Tibial artery (tissue), 4 donors: Measurements from ENCODE around the gene SLC12A4.

Source experiments
- DNase-seq, 2 donors: peaks; one replicate each; pipeline ENCODE4 v3.0.0-alpha.2; 2019
- H3K27ac ChIP-seq, 2 donors: fragments of 200-600 bp; sonication (generic) in 1 of 2; 1 replicate in 1 of 2; 2 replicates in 1 of 2; pipeline ENCODE4 v1.5.1; 2018 to 2019; ENCODE audit warnings: mild to moderate bottlenecking in 1 of 2
- H3K27me3 ChIP-seq, 2 donors: fragments of 200-600 bp; sonication (generic) in 1 of 2; one replicate each; pipeline versions ENCODE4 v1.5.1 to v1.6.0; 2016 to 2019
- H3K36me3 ChIP-seq, 3 donors: fragments of 200-600 bp; sonication (generic) in 2 of 3; one replicate each; pipeline ENCODE4 v1.5.1; 2016 to 2019; ENCODE audit warnings: mild to moderate bottlenecking in 2 of 3
- H3K4me1 ChIP-seq, 4 donors: fragments of 200-600 bp; sonication (generic) in 2 of 4; 1 replicate in 3 of 4; 2 replicates in 1 of 4; pipeline ENCODE4 v1.5.1; 2016 to 2019
- H3K4me3 ChIP-seq, 2 donors: fragments of 200-600 bp; sonication (generic) in 1 of 2; 1 replicate in 1 of 2; 2 replicates in 1 of 2; pipeline ENCODE4 v1.5.1; 2018 to 2019; ENCODE audit warnings: mild to moderate bottlenecking in 2 of 2
- H3K9me3 ChIP-seq, 3 donors: fragments of 200-600 bp; sonication (generic) in 1 of 3; one replicate each; pipeline ENCODE4 v1.5.1; 2016 to 2019
- intact Hi-C: fragments of 100-400 bp; cut with DNase I; formaldehyde crosslinking; loops from one replicate; pipeline ENCODE4 v1.15.0; 2023; ENCODE audit warnings: low total_unique reads
- TF ChIP-seq, protein P1 (sequence below), 2 experiments: fragments of 200-600 bp in 1 of 2; fragments of 450-650 bp in 1 of 2; IDR thresholded peaks; one replicate each; pipeline ENCODE4 v1.5.1; 2017 to 2019; ENCODE audit warnings: antibody characterized with exemption in 2 of 2, mild to moderate bottlenecking in 1 of 2, moderate library complexity in 1 of 2

Gene SLC12A4

DNA sequence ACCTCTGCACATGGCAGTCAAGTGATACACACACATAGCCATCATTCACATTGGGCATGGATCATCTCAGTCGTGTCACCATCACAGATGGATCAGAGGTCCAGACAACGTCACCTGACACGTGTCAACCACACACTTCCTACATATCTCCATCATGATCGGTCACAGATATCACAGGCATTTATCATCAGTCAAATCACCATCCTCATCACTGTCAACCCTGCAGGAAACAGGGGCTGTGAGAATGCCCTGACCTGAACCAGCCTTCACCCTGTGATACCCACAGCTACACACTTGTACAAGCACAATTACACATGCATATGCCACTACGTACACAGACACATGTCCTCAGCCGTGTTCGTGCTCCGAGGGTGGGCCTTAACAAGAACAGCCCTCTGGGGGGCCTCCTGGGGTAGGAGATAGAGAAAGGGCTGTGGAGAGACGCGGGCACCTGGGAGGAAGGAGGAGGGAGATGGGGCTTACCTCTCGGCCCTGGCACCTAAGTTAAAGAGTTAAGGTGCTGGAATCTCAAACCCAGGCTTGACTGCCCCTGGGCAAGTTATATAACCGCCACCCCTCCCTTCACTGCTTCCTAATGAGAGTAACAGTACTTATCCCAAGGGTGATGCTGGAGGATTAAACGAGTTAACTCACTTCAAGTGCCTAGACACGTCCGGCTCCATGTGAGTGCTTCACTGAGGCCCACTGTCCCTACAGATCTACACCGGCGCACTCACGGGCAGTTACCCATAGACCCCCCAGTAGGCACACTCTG, 1.1 kb downstream of the SLC12A4 start:
- no peaks in the 10 kb centered on the region for H3K27me3 ChIP-seq
- peak overlapping the region; percentile 95 to 96 for H3K27ac ChIP-seq
- peaks cover 0 to 55% (median 49%) of the 10 kb centered on the region in 4 donors for H3K4me1 ChIP-seq
- H3K4me3 ChIP-seq: peak overlapping the region; percentile 93 to 98
- intact Hi-C loops: no loop called here
- TF ChIP-seq, protein P1, sequence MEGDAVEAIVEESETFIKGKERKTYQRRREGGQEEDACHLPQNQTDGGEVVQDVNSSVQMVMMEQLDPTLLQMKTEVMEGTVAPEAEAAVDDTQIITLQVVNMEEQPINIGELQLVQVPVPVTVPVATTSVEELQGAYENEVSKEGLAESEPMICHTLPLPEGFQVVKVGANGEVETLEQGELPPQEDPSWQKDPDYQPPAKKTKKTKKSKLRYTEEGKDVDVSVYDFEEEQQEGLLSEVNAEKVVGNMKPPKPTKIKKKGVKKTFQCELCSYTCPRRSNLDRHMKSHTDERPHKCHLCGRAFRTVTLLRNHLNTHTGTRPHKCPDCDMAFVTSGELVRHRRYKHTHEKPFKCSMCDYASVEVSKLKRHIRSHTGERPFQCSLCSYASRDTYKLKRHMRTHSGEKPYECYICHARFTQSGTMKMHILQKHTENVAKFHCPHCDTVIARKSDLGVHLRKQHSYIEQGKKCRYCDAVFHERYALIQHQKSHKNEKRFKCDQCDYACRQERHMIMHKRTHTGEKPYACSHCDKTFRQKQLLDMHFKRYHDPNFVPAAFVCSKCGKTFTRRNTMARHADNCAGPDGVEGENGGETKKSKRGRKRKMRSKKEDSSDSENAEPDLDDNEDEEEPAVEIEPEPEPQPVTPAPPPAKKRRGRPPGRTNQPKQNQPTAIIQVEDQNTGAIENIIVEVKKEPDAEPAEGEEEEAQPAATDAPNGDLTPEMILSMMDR (IDR thresholded peaks at IDR 0.05): no peak
- DNase-seq: no peak
- peaks cover 5 to 14% (median 10%) of the 10 kb centered on the region in 3 donors for H3K36me3 ChIP-seq
- H3K9me3 ChIP-seq: no peaks in the 10 kb centered on the region

- Histone ChIP-seq H3K4me1 (peaks cover 0 to 62% (median 54%) of the 10 kb centered on the region in 4 donors), H3K9me3 (no peaks in the 10 kb centered on the region), H3K4me3 (peak overlapping the region; percentile 93 to 98), H3K27me3 (no peaks in the 10 kb centered on the region), H3K27ac (peak overlapping the region; percentile 95 to 96), H3K36me3 (peaks cover 12 to 21% (median 17%) of the 10 kb centered on the region in 3 donors)
- TF ChIP-seq, protein P1 (IDR thresholded peaks at IDR 0.05): no peak
- peak in 1 of 2 donors; percentile 87 for DNase-seq
- intact Hi-C loops: no loop called here
Observed at GRCh38 chr16:67966549-67967182, 1.8 kb downstream of the SLC12A4 start.

DNA sequence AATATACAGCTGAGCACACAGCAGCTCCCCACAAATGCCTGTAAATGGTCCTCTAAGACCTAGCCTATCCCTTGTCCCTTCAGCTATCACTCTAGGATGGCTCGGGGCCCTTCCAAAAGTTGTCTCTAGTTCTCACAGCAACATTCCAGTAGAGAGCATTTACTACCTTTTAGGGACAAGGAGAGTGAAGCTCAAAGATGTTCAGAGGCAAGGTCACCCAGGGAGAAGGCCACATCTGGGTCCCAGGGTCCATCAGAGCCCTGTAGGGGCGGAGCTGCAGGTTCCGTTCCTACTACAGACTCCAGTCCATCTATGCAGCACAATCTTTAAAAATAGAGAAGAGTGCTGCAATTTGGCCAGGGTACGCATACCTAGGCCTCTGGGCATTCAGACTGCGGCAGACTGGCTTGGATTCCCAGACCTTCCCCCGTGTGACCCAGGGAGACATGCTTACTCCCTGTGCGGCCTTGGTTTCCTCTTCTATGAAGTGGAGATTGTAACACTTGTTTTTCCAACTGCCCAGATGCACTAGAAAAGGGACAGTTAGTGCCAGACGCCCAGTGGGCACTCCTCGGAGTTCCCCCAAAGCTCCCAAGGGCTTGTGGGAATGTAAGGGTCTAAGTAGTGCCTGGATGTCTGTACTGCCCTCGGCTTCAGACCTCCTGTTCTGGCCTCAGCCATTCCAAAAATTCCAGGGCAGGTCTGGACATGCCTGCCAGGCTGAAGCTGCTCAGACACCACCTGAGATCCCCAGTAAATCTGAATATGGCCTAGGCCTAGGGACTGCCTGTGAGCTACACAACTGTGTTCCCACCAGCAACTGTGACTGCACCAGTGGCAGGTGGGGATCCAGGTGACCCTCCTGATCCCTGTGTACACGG, 2.5 kb downstream of the SLC12A4 start:
- TF ChIP-seq, protein P1 (IDR thresholded peaks at IDR 0.05): no peak
- Histone ChIP-seq H3K27me3 (no peaks in the 10 kb centered on the region), H3K36me3 (peaks cover 20 to 28% (median 25%) of the 10 kb centered on the region in 3 donors), H3K9me3 (no peaks in the 10 kb centered on the region), H3K4me1 (peaks cover 0 to 68% (median 60%) of the 10 kb centered on the region in 4 donors), H3K4me3 (peak overlapping the region; percentile 93 to 98), H3K27ac (peak overlapping the region; percentile 95 to 96)
- DNase-seq: no peak
- intact Hi-C loops: no loop called here

GRCh38 chr16:67964477-67965131, 3.8 kb downstream of the SLC12A4 start:
- Histone ChIP-seq H3K27ac (peak overlapping the region; percentile 34 to 95), H3K27me3 (no peaks in the 10 kb centered on the region), H3K9me3 (no peaks in the 10 kb centered on the region), H3K36me3 (peaks cover 33 to 41% (median 38%) of the 10 kb centered on the region in 3 donors), H3K4me3 (no peak overlapping the region), H3K4me1 (peaks cover 0 to 80% (median 71%) of the 10 kb centered on the region in 4 donors)
- no peak for DNase-seq
- intact Hi-C loops: no loop called here
- TF ChIP-seq, protein P1 (IDR thresholded peaks at IDR 0.05): no peak
